GM12873 (cell line): Measurements from ENCODE around the gene PARVG.

Experiments
- CTCF ChIP-seq: IDR thresholded peaks from 2 replicates; pipeline ENCODE4 v1.5.1; 2012; ENCODE audit warnings: low read depth, mild to moderate bottlenecking, moderate library complexity, low read length, control low read depth; ENCODE audit not compliant: insufficient read depth; ENCODE audit errors: missing control alignments

Gene PARVG

GRCh38 chr22:44247923-44248892, 67.5 kb downstream of the PARVG start:
- TF ChIP-seq CTCF = no peak

GRCh38 chr22:44248926-44249325, 68.2 kb downstream of the PARVG start:
- TF ChIP-seq CTCF = no peak

GRCh38 chr22:44249376-44250147, 68.8 kb downstream of the PARVG start:
- TF ChIP-seq CTCF = no peak

DNA sequence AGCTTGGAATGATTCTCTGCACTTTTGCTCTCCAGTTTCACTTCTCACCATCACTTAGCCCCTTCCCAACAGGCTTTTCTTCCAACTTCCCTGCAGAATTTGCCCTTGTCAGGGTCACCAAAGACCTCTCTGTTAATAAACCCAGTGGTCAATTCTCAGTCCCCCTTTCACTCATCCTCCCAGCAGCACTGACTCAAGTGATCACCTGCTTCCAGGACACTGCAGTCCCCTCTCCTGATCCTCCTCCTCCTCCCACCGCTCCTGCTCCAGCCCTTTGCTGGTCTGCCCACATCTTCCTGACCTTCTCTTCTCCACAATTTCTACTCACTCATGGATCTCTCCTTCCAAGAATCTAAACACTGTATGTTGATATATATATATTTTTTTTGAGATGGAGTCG, 74.1 kb downstream of the PARVG start:
- TF ChIP-seq CTCF = no peak

- no peak for TF ChIP-seq CTCF
Observed at GRCh38 chr22:44256085-44256484, 75.4 kb downstream of the PARVG start.

GRCh38 chr22:44256556-44257485, 76.1 kb downstream of the PARVG start:
- TF ChIP-seq CTCF = no peak
